Suppressor macrophage (primary cell): ENCODE data around the gene AZU1.
A peak's percentile ranks its signal among the peaks of the same experiment; 100 is the strongest.

Experiments used
- DNase-seq, 4 experiments: peaks; one replicate each; pipeline ENCODE4 v3.0.0-alpha.2; 2020 to 2022
- total RNA-seq, 17 experiments: gene quantifications; one replicate each; lab custom pipeline; 2026; ENCODE audit warnings: mixed read lengths in 6 of 17, inconsistent platforms in 3 of 17; lab: John Stamatoyannopoulos, UW

The AZU1 gene
- total RNA-seq: 0.28 to 3.5 (median 1.3) reads per million in 17 experiments

GRCh38 chr19:827710-828321, at the start of gene AZU1:
TSS of gene AZU1 (plus strand) at chr19:827837. CDS start at chr19:827847, 10 bp downstream.
- DNase-seq: peak; percentile 71 to 90 (median 81)

DNA sequence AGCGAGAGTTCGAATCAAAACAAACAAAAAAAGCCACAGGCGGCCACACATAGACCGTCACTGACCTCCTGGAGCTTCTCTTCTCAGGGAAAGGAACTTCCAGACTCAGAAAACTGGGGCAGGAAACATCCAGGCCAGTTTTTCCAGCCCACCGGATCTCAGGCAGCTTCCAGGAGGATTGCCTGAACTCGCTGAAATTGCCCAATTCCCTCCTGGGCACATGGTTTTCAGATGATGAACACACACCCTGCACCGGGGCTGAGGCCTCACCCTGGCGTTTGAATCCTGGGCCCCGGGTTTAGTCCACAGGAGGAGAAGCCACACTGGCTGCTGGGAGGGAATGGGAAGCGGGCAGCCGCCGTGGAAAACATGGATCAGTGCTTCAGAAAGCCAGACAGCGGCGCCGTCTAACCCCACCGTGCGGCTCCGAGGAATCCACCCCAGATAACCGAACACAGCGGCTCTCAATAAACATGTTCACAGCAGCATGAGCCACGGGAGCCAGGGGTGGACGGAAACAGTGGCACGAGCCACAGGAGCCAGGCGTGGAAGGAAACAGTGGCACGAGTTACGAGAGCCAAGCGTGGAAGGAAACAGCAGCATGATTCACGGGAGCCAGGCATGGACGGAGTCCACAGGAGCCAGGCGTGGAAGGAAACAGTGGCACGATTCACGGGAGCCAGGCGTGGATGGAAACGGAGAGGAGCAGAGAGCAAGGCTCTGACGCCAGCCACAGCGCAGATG, 48.6 kb upstream of the AZU1 start:
- peak in 1 of 4 experiments; percentile 38 for DNase-seq

- no peak for DNase-seq
These were observed 46.7 kb upstream of the AZU1 start for GRCh38 chr19:780935-781334.

DNA sequence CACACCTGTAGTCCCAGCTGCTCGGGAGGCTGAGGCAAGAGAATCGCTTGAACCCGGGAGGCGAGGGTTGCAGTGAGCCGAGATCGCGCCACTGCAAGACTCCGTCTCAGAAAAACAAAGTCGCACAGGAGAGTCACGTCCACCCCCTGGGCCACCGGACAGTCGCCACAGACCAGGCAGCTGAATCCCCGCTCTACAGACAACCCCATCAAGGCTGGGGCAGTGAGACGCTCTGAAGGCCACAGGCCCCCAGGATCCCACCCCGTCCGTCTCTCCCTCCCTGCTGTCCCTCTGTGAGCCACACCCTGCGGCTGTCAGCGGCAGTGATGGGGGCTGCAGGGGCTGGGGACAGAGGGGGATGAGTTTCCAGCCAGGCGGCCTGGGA, 45.8 kb upstream of the AZU1 start:
- no peak for DNase-seq

GRCh38 chr19:782185-782877, 45.3 kb upstream of the AZU1 start:
- DNase-seq: no peak

- DNase-seq: no peak
These were observed 44.6 kb upstream of the AZU1 start for GRCh38 chr19:782878-783668.

DNA sequence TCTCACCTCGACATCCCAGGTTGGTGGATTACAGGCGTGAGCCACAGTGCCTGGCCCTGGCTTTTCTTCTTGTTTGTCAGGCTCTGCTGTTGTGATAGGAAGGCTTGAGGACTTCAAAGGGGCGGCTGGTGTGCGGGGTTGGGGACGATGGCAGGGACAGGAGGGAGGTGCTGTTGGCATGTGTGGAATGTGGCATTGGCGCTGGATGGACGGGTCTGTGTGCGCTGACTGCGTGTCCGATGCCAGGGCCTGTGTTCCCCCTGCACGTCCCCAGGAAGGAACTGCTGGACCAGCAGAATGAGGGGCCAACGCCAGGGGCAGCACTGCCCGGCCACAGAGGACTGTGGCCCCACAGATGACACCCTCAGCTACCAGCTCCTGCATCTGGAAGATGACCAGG, 43.1 kb upstream of the AZU1 start:
- no peak for DNase-seq

DNA sequence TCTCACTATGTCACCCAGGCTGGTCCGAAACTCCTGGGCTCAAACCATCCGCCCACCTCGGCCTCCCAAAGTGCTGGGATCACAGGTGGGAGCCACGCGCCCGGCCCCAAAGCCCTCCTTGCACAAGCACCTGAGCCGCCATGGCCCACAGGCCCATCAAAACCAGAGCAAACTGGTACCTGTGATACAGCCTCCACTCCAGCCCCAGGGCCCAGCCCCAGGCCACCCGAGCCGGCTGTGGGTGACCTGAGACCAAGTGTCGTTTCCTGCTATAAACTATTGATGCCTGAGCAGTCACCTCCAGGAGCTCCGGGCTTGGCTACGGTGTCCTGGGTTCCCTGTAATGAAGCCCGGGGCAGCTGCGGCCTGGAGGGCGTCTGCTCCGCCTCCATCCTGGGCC, 40.1 kb upstream of the AZU1 start:
- no peak for DNase-seq

DNA sequence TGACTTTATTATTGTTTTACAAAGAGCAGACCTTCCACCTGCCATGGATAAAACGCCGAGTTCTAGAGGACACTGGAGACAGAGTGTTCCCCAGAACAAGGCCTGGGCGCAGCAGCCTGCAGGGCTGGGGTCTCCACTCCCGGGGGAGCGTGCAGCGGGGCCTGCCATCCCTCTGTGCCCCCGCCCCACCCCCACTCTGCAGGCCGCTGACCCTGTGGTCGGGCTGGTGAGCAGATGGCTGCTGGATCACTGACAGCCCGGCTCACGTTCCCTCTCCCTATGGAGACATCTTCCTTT, 39.0 kb upstream of the AZU1 start:
- no peak for DNase-seq

DNA sequence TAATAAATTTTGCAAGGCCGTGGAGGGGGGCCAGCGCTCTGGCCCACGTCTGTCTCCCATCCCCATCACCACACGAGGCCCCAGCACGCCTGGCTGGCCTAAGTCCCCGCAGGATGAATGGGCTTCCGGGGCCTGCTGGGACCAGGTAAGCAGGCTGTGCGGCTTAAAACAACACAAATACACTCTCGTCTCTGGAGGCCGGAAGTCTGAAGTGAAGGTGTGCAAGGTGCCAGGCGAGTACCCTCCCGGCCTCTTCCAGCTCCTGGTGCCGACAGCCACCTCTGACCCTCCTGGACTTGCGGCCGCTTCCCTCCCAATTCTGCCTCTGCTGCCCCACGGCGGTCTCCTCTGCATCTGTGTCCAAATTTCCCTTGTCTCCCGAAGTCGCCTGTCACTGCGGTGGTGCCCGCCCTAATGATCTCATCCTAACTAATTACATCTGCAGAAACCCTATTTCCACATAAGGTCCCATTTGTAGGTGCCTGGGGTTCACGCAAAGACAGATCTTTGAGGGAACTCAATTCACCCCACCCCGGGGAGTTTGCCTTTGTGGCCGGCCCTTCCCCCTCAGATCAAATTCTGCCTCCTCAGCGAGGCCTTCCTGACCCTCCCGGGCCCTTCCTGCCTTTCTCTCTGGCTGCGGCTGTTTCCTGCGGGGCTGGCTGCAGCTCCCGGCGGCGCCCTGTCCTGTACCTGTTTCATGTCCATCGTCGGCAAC, 38.5 kb upstream of the AZU1 start:
- DNase-seq: peak; percentile 48 to 71 (median 58)

- no peak for DNase-seq
These were observed 38.0 kb upstream of the AZU1 start for GRCh38 chr19:789701-790060.

GRCh38 chr19:791007-791566, 36.5 kb upstream of the AZU1 start:
- DNase-seq: no peak

- no peak for DNase-seq
These were observed 35.9 kb upstream of the AZU1 start for GRCh38 chr19:791567-792305.

DNA sequence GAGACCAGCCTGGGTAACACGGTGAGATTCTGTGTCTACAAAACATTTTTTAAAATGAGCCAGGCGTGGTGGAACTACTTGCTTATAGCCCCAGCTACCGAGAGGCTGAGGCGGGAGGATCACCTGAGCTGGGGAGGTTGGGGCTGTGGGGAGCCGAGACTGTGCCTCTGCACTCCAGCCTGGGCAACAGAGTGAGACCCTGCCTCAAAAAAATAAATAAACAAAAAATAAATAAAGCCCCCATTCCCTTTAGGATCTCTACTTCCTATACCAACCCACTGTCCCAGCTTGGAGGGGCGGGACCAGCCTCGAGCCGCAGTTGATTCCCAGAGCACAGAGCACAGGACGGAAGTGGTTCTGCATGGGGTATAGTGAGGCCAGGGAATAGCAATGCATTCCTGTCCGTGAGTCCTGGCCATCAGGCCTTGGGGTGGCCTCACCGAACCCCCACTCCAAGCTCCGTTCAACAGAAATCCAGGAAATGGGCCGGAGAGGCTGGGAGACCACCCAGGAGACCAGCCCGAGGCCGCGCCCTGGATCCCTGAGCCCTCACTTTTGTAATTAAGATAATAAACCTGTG, 35.2 kb upstream of the AZU1 start:
- no peak for DNase-seq

- DNase-seq: no peak
These were observed 33.8 kb upstream of the AZU1 start for GRCh38 chr19:793806-794205.

GRCh38 chr19:795073-795611, 32.5 kb upstream of the AZU1 start:
- no peak for DNase-seq

DNA sequence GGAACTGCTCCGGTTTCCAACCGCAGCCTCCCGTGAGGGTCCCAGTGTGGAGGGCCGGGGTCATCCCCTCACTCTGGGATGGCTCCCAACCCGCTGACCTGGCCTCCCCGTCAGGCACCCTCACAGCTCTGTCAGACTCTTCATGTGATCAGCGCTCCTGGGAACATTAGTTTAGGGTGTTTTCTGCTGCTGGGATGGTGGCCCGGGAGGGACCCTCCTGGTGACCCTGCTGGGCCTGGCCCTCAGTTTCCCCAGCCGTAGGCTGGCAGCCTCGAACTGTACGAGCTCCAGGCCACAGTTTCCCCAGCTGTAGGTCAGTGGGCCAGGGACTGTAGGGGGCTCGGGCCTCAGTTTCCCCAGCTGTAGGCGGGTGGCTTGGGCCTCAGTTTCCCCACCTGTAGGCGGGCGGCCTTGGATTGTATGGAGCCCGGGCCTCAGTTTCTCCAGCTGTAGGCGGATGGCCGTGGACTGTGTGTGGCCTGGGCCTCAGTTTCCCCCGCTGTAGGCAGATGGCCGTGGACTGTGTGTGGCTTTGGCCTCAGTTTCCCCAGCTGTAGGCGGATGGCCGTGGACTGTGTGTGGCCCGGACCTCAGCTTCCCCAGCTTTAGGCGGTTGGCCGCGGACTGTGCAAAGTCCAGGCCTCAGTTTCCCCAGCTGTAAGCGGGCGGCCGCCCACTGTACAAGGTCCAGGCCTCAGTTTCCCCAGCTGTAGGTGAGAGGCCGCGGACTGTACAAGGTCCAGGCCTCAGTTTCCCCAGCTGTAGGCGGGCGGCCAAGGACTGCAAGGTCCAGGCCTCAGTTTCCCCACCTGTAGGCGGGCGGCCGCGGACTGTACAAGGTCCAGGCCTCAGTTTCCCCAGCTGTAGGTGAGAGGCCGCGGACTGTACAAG, 31.7 kb upstream of the AZU1 start:
- DNase-seq: no peak

GRCh38 chr19:796692-797527, 30.7 kb upstream of the AZU1 start, which contains the start of gene PTBP1:
TSS of gene PTBP1 (plus strand) at chr19:797452. CDS start at chr19:797498, 46 bp downstream.
- DNase-seq: peak; percentile 100
